C4-2B (cell line): ENCODE data around the gene ZBTB16.

Experiments used
- ZFX ChIP-seq: fragments of 450-650 bp; IDR thresholded peaks from 2 replicates; pipeline ENCODE4 v1.6.1; 2017
- TF ChIP-seq, protein P1 (sequence below): fragments of 450-650 bp; conservative IDR thresholded peaks from 2 replicates; pipeline ENCODE4 v1.5.1; 2017; ENCODE audit warnings: mild to moderate bottlenecking

DNA sequence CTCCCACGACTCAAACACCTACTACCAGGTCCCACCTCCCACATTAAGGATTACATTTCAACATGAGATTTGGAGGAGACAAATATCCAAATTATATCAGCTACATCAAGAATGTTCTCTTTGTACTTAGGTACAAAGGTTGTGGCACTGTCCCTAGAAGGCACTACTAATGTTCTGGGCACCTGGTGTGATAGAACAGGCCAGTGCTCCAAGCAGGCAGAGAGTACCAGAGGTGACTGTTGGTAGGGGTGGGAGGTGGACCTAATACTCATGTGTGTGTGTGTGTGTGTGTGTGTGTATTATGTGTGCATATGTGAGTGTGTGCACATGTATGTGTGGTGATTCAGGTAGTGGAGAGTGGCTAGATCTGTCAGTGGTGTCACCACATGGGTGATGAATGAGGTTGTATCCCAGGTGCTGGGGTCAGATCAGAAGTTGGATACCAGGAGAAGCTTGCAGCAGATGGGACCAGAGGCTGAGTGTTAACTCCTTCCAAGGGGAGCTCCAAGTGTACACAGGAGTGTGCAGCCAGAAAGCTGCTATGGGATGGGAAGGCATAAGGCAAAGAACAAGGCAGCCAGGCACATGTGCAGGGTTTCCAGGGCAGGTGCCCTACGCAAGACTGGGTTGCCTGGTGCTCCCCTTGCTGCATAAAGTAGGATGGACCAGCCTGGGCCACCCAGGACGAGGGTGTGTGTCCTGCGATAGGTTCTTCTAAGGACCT is 219.0 kb downstream of the ZBTB16 start:
- TF ChIP-seq, protein P1, sequence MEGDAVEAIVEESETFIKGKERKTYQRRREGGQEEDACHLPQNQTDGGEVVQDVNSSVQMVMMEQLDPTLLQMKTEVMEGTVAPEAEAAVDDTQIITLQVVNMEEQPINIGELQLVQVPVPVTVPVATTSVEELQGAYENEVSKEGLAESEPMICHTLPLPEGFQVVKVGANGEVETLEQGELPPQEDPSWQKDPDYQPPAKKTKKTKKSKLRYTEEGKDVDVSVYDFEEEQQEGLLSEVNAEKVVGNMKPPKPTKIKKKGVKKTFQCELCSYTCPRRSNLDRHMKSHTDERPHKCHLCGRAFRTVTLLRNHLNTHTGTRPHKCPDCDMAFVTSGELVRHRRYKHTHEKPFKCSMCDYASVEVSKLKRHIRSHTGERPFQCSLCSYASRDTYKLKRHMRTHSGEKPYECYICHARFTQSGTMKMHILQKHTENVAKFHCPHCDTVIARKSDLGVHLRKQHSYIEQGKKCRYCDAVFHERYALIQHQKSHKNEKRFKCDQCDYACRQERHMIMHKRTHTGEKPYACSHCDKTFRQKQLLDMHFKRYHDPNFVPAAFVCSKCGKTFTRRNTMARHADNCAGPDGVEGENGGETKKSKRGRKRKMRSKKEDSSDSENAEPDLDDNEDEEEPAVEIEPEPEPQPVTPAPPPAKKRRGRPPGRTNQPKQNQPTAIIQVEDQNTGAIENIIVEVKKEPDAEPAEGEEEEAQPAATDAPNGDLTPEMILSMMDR, result no peak
- TF ChIP-seq ZFX, result no peak
